ENCODE data around the gene ANKRD65. TPM values are rescaled to one million over a fixed set of nuclear protein-coding genes. Genes with fewer than 3 reads are reported as not detected.

Gene ANKRD65
- total and polyA plus RNA-seq, 2 donors (not counting 3 experiments of a cell fraction or from before 2014, with no cell fraction given): 0.15 to 0.38 TPM

DNA sequence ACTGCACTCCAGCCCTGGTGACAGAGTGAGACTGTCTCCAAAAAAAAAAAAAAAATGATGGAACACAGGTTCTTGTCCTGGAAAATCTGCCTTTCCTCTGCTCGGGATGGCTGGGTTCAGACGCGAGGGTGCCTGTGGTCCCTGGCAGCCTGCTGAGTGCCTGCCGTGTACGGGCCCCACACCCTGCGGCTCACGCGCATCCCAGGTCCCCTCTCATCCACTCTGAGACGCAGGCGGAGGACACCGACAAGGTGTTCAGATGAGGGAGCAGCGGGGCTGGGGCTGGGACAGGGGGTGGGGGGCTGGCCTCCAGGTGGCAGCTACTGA, 4.3 kb upstream of the ANKRD65 start:
- Histone ChIP-seq H3K4me1 (ENCODE audit: control insufficient read depth, extremely low read depth, insufficient read depth, low read length) (peaks cover 7% of the 10 kb centered on the region), H2AFZ (ENCODE audit: low read depth, low read length) (no peak overlapping the region), H3K9me1 (replicated peaks; ENCODE audit: control insufficient read depth, extremely low read depth, insufficient read depth, low read length) (no peaks in the 10 kb centered on the region), H3K4me3 (replicated peaks in 1 of 3; ENCODE audit: insufficient read depth in 1 of 3, low read depth in 1 of 3, low read length in 3 of 3) (no peak overlapping the region), H3K27ac (ENCODE audit: insufficient read depth, low read depth, low read length) (no peak overlapping the region), H3K9ac (replicated peaks; ENCODE audit: extremely low read depth, insufficient read depth, low read length) (no peak overlapping the region), H3K27me3 (ENCODE audit: control insufficient read depth in 2 of 2, insufficient read depth in 2 of 2, low read length in 2 of 2) (no peaks in the 10 kb centered on the region), H3K79me2 (ENCODE audit: control insufficient read depth, insufficient read depth, low read length) (no peaks in the 10 kb centered on the region), H3K36me3 (ENCODE audit: control insufficient read depth in 2 of 2, extremely low read depth in 1 of 2, insufficient read depth in 2 of 2, low read length in 2 of 2) (no peaks in the 10 kb centered on the region), H3K4me2 (ENCODE audit: insufficient read depth, low read length) (no peak overlapping the region), H4K20me1 (replicated peaks; ENCODE audit: control insufficient read depth, extremely low read depth, insufficient read depth, low read length) (no peaks in the 10 kb centered on the region), H3K9me3 (replicated peaks; ENCODE audit: control insufficient read depth, insufficient read depth, low read length) (no peaks in the 10 kb centered on the region)
- TF ChIP-seq GATA2 (IDR thresholded peaks at IDR 0.05; ENCODE audit: insufficient read depth, insufficient read length, low read depth, low read length): no peak
- TF ChIP-seq, protein P1, sequence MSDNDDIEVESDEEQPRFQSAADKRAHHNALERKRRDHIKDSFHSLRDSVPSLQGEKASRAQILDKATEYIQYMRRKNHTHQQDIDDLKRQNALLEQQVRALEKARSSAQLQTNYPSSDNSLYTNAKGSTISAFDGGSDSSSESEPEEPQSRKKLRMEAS (IDR thresholded peaks at IDR 0.05; ENCODE audit: insufficient read depth, insufficient read length): no peak
- no peak for TF ChIP-seq POLR2A (IDR thresholded peaks at IDR 0.05; ENCODE audit: low read depth, low read length)
- no peak for TF ChIP-seq POLR2AphosphoS5 (IDR thresholded peaks at IDR 0.05; ENCODE audit: insufficient read depth, low read depth, low read length)
- no peak for TF ChIP-seq EZH2 (IDR thresholded peaks at IDR 0.05; ENCODE audit: borderline replicate concordance, low read depth, low read length, severe bottlenecking)
- CTCF ChIA-PET: interaction anchor here (2.9 kb wide), 1 partner anchor 16 kb away, joined by 8 read pairs; no protein-coding TSS in a partner anchor
- BruUV-seq (replicated peaks): no TSS peak
- POLR2A ChIA-PET: no interaction called here
- FAIRE-seq (no peak), DNase-seq (ENCODE audit: low read depth, low spot score) (no peak)
- intact Hi-C loops (cut with micrococcal nuclease) (no loop called here), dilution Hi-C loops (cut with MboI; ENCODE audit: extremely low pct_ligation_motif_present, low sequenced_read_pairs) (no loop called here)

DNA sequence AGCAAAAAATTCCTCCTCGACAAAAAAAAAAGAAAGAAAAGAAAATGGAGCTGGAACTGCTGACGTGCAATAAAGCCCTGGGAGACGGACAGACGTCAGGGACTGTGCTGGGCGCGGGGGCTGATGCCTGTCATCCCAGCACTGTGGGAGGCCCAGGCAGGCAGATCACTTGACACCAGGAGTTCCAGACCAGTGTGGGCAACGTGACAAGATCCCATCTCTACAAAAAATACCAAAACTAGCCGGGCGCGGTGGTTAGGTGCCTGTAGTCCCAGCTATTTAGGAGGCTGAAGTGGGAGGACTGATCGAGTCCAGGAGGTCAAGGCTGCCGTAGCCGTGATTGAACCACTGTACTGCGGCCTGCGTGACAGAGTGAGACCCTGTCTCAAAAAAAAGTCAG, 3.6 kb upstream of the ANKRD65 start:
- Histone ChIP-seq H3K27me3 (ENCODE audit: control insufficient read depth in 2 of 2, insufficient read depth in 2 of 2, low read length in 2 of 2) (no peaks in the 10 kb centered on the region), H3K9ac (replicated peaks; ENCODE audit: extremely low read depth, insufficient read depth, low read length) (no peak overlapping the region), H3K4me1 (ENCODE audit: control insufficient read depth, extremely low read depth, insufficient read depth, low read length) (peaks cover 3% of the 10 kb centered on the region), H3K4me2 (ENCODE audit: insufficient read depth, low read length) (no peak overlapping the region), H2AFZ (ENCODE audit: low read depth, low read length) (no peak overlapping the region), H3K9me3 (replicated peaks; ENCODE audit: control insufficient read depth, insufficient read depth, low read length) (no peaks in the 10 kb centered on the region), H3K4me3 (replicated peaks in 1 of 3; ENCODE audit: insufficient read depth in 1 of 3, low read depth in 1 of 3, low read length in 3 of 3) (no peak overlapping the region), H3K36me3 (ENCODE audit: control insufficient read depth in 2 of 2, extremely low read depth in 1 of 2, insufficient read depth in 2 of 2, low read length in 2 of 2) (no peaks in the 10 kb centered on the region), H3K9me1 (replicated peaks; ENCODE audit: control insufficient read depth, extremely low read depth, insufficient read depth, low read length) (no peaks in the 10 kb centered on the region), H3K27ac (ENCODE audit: insufficient read depth, low read depth, low read length) (no peak overlapping the region), H4K20me1 (replicated peaks; ENCODE audit: control insufficient read depth, extremely low read depth, insufficient read depth, low read length) (no peaks in the 10 kb centered on the region), H3K79me2 (ENCODE audit: control insufficient read depth, insufficient read depth, low read length) (no peaks in the 10 kb centered on the region)
- dilution Hi-C loops (cut with MboI; ENCODE audit: extremely low pct_ligation_motif_present, low sequenced_read_pairs) (no loop called here), intact Hi-C loops (cut with micrococcal nuclease) (no loop called here)
- TF ChIP-seq MYC (IDR thresholded peaks at IDR 0.05; ENCODE audit: low read depth, low read length) (no peak), EZH2 (IDR thresholded peaks at IDR 0.05; ENCODE audit: borderline replicate concordance, low read depth, low read length, severe bottlenecking) (no peak), POLR2A (IDR thresholded peaks at IDR 0.05; ENCODE audit: low read depth, low read length) (no peak), FOS (IDR thresholded peaks at IDR 0.05; ENCODE audit: borderline replicate concordance, insufficient read depth, low read length) (no peak), GATA2 (IDR thresholded peaks at IDR 0.05; ENCODE audit: insufficient read depth, insufficient read length, low read depth, low read length) (no peak), POLR2AphosphoS5 (IDR thresholded peaks at IDR 0.05; ENCODE audit: insufficient read depth, low read depth, low read length) (no peak), JUN (IDR thresholded peaks at IDR 0.05; ENCODE audit: borderline replicate concordance, insufficient read depth, insufficient read length, low read depth) (no peak)
- TF ChIP-seq, protein P2, sequence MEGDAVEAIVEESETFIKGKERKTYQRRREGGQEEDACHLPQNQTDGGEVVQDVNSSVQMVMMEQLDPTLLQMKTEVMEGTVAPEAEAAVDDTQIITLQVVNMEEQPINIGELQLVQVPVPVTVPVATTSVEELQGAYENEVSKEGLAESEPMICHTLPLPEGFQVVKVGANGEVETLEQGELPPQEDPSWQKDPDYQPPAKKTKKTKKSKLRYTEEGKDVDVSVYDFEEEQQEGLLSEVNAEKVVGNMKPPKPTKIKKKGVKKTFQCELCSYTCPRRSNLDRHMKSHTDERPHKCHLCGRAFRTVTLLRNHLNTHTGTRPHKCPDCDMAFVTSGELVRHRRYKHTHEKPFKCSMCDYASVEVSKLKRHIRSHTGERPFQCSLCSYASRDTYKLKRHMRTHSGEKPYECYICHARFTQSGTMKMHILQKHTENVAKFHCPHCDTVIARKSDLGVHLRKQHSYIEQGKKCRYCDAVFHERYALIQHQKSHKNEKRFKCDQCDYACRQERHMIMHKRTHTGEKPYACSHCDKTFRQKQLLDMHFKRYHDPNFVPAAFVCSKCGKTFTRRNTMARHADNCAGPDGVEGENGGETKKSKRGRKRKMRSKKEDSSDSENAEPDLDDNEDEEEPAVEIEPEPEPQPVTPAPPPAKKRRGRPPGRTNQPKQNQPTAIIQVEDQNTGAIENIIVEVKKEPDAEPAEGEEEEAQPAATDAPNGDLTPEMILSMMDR (IDR thresholded peaks at IDR 0.05; ENCODE audit: extremely low read depth in 1 of 2, insufficient read depth in 1 of 2, low read depth in 1 of 2, low read length in 2 of 2): no peak
- TF ChIP-seq, protein P1 (IDR thresholded peaks at IDR 0.05; ENCODE audit: insufficient read depth, insufficient read length): no peak
- no TSS peak for BruUV-seq (replicated peaks)
- FAIRE-seq: no peak
- DNase-seq (ENCODE audit: low read depth, low spot score): no peak
- CTCF ChIA-PET: interaction anchor here (1.0 to 2.9 kb wide), 2 partner anchors 9 to 16 kb away, joined by 3 to 8 read pairs; no protein-coding TSS in a partner anchor
- POLR2A ChIA-PET: no interaction called here
